Neural cell (in vitro differentiated cells): ENCODE data around the gene ADTRP. TPM values are rescaled to one million over a fixed set of nuclear protein-coding genes. Genes with fewer than 3 reads are reported as not detected.

Source experiments
- H2AFZ ChIP-seq: fragments of 200-600, 300-800 bp; sonication (generic), shearing (Covaris generic); 2 replicates; pipeline ENCODE4 v1.6.0; 2014; ENCODE audit warnings: low read depth, mild to moderate bottlenecking, antibody characterized with exemption, low read length, moderate library complexity
- H3F3A ChIP-seq: fragments of 200-600 bp; shearing (Covaris generic); 2 replicates; pipeline ENCODE4 v1.6.1; 2016; ENCODE audit warnings: mild to moderate bottlenecking, moderate library complexity, mixed read lengths, antibody characterized with exemption, low read length; ENCODE audit not compliant: insufficient read depth, poor library complexity, severe bottlenecking
- H3K27ac ChIP-seq: fragments of 200-600, 300-800 bp; sonication (generic), shearing (Covaris generic); 2 replicates; pipeline ENCODE4 v1.5.1; 2014; ENCODE audit warnings: mild to moderate bottlenecking, low read length, moderate library complexity
- H3K27me3 ChIP-seq: fragments of 300-800, 200-600 bp; sonication (generic), shearing (Covaris generic); 2 replicates; pipeline ENCODE4 v1.6.0; 2014; ENCODE audit warnings: mild to moderate bottlenecking, low read depth, low read length, moderate library complexity; ENCODE audit not compliant: insufficient read depth
- H3K36me3 ChIP-seq: fragments of 300-800, 200-600 bp; sonication (generic), shearing (Covaris generic); 2 replicates; pipeline ENCODE4 v1.5.1; 2014; ENCODE audit warnings: mild to moderate bottlenecking, antibody characterized with exemption, low read length, moderate library complexity; ENCODE audit not compliant: insufficient read depth
- H3K4me2 ChIP-seq: fragments of 300-800, 200-600 bp; sonication (generic), shearing (Covaris generic); 2 replicates; pipeline ENCODE4 v1.6.0; 2014; ENCODE audit warnings: mild to moderate bottlenecking, low read length
- H3K4me3 ChIP-seq: fragments of 300-800, 200-600 bp; sonication (generic), shearing (Covaris generic); 2 replicates; pipeline ENCODE4 v1.5.1; 2014; ENCODE audit warnings: mild to moderate bottlenecking, low read length, moderate library complexity
- H3K79me2 ChIP-seq: fragments of 200-600 bp; shearing (Covaris generic); replicated peaks from 2 replicates; pipeline ENCODE4 v1.6.0; 2014; ENCODE audit warnings: mild to moderate bottlenecking, low read length, moderate library complexity; ENCODE audit not compliant: insufficient read depth
- H3K9ac ChIP-seq: fragments of 300-800, 200-600 bp; sonication (generic), shearing (Covaris generic); 2 replicates; pipeline ENCODE4 v1.6.1; 2016; ENCODE audit warnings: mild to moderate bottlenecking, low read length, mixed read lengths
- H3K9me2 ChIP-seq: fragments of 200-600 bp; shearing (Covaris generic); 2 replicates; pipeline ENCODE4 v1.6.1; 2016; ENCODE audit warnings: mild to moderate bottlenecking, low read length, mixed read lengths; ENCODE audit not compliant: insufficient read depth
- H3K9me3 ChIP-seq: fragments of 200-600, 300-800 bp; sonication (generic), shearing (Covaris generic); 2 replicates; pipeline ENCODE4 v1.6.1; 2016; ENCODE audit warnings: mild to moderate bottlenecking, mixed run types, low read length, moderate library complexity, mixed read lengths
- H4K20me1 ChIP-seq: fragments of 200-600 bp; shearing (Covaris generic); 2 replicates; pipeline ENCODE4 v1.6.1; 2016; ENCODE audit warnings: mild to moderate bottlenecking, mixed run types; ENCODE audit not compliant: insufficient read depth
- EP300 ChIP-seq: fragments of 450-650 bp; conservative IDR thresholded peaks from 2 replicates; pipeline ENCODE4 v1.6.1; 2014; ENCODE audit warnings: antibody characterized with exemption, mild to moderate bottlenecking, moderate library complexity; ENCODE audit not compliant: poor library complexity, severe bottlenecking
- EZH2 ChIP-seq: fragments of 200-600, 300-800 bp; shearing (Covaris generic), sonication (generic); IDR thresholded peaks from 2 replicates; pipeline ENCODE4 v1.6.1; 2014; ENCODE audit warnings: antibody characterized with exemption, low read length, borderline replicate concordance, mild to moderate bottlenecking; ENCODE audit not compliant: insufficient read depth, poor library complexity, severe bottlenecking
- POLR2AphosphoS5 ChIP-seq: IDR thresholded peaks from 2 replicates; pipeline ENCODE4 v1.6.1; 2012
- RAD21 ChIP-seq: fragments of 450-650 bp; conservative IDR thresholded peaks from 2 replicates; pipeline ENCODE4 v1.6.1; 2014; ENCODE audit warnings: antibody characterized with exemption, mild to moderate bottlenecking, moderate library complexity
- SMC3 ChIP-seq: fragments of 450-650 bp; conservative IDR thresholded peaks from 2 replicates; pipeline ENCODE4 v1.6.1; 2014; ENCODE audit warnings: antibody characterized with exemption, mild to moderate bottlenecking, moderate library complexity; ENCODE audit not compliant: poor library complexity
- TAF1 ChIP-seq: IDR thresholded peaks from 2 replicates; pipeline ENCODE4 v1.6.1; 2012; ENCODE audit warnings: low read depth
- polyA plus RNA-seq: library from polyadenylated mRNA; depleted of rRNA; stranded (reverse); fragments of >200 nt; gene quantifications from 2 replicates; pipeline ENCODE4 v1.2.3, GENCODE V29; 2014
- TF ChIP-seq, protein P1 (sequence below): IDR thresholded peaks from 2 replicates; pipeline ENCODE4 v1.6.1; 2012; ENCODE audit warnings: borderline replicate concordance
- TF ChIP-seq, protein P2 (sequence below): fragments of 450-650 bp; IDR thresholded peaks from 2 replicates; pipeline ENCODE4 v1.5.1; 2014; ENCODE audit warnings: antibody characterized with exemption, mild to moderate bottlenecking, moderate library complexity; ENCODE audit not compliant: poor library complexity, severe bottlenecking

ADTRP gene
- polyA plus RNA-seq, 1 donor from 2014 or later = not detected

DNA sequence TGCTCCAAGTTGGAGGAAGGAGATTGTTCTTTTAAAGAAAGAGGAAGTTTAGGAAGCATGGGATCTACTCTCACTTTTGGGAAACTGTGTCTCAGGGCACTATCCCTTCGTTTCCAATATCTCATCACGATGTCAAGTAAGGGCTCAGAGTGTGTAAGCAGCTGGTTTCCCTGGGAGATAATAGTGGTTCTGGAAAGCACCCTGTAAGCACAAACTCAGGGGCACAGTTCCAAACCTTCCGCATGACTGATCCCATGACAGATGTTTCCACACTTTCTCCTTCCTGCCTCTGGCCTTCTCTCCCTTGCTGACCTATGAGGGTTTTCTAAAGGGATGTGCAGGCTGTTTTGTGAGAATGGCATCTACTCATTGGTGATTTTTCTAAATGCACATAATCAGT is 33.9 kb downstream of the ADTRP start:
- Histone ChIP-seq H3F3A (no peaks in the 10 kb centered on the region), H3K9me3 (no peaks in the 10 kb centered on the region), H3K4me3 (no peak overlapping the region), H3K79me2 (no peaks in the 10 kb centered on the region), H3K27ac (no peak overlapping the region), H3K4me2 (no peak overlapping the region), H3K9ac (no peak overlapping the region), H3K27me3 (no peaks in the 10 kb centered on the region), H3K36me3 (no peaks in the 10 kb centered on the region), H3K9me2 (no peaks in the 10 kb centered on the region), H2AFZ (no peak overlapping the region), H4K20me1 (no peaks in the 10 kb centered on the region)
- TF ChIP-seq RAD21 = no peak
- TF ChIP-seq, protein P1, sequence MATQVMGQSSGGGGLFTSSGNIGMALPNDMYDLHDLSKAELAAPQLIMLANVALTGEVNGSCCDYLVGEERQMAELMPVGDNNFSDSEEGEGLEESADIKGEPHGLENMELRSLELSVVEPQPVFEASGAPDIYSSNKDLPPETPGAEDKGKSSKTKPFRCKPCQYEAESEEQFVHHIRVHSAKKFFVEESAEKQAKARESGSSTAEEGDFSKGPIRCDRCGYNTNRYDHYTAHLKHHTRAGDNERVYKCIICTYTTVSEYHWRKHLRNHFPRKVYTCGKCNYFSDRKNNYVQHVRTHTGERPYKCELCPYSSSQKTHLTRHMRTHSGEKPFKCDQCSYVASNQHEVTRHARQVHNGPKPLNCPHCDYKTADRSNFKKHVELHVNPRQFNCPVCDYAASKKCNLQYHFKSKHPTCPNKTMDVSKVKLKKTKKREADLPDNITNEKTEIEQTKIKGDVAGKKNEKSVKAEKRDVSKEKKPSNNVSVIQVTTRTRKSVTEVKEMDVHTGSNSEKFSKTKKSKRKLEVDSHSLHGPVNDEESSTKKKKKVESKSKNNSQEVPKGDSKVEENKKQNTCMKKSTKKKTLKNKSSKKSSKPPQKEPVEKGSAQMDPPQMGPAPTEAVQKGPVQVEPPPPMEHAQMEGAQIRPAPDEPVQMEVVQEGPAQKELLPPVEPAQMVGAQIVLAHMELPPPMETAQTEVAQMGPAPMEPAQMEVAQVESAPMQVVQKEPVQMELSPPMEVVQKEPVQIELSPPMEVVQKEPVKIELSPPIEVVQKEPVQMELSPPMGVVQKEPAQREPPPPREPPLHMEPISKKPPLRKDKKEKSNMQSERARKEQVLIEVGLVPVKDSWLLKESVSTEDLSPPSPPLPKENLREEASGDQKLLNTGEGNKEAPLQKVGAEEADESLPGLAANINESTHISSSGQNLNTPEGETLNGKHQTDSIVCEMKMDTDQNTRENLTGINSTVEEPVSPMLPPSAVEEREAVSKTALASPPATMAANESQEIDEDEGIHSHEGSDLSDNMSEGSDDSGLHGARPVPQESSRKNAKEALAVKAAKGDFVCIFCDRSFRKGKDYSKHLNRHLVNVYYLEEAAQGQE = no peak
- no peak for TF ChIP-seq EP300
- TF ChIP-seq, protein P2, sequence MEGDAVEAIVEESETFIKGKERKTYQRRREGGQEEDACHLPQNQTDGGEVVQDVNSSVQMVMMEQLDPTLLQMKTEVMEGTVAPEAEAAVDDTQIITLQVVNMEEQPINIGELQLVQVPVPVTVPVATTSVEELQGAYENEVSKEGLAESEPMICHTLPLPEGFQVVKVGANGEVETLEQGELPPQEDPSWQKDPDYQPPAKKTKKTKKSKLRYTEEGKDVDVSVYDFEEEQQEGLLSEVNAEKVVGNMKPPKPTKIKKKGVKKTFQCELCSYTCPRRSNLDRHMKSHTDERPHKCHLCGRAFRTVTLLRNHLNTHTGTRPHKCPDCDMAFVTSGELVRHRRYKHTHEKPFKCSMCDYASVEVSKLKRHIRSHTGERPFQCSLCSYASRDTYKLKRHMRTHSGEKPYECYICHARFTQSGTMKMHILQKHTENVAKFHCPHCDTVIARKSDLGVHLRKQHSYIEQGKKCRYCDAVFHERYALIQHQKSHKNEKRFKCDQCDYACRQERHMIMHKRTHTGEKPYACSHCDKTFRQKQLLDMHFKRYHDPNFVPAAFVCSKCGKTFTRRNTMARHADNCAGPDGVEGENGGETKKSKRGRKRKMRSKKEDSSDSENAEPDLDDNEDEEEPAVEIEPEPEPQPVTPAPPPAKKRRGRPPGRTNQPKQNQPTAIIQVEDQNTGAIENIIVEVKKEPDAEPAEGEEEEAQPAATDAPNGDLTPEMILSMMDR = no peak
- no peak for TF ChIP-seq POLR2AphosphoS5
- TF ChIP-seq EZH2 = no peak
- TF ChIP-seq TAF1 = no peak
- TF ChIP-seq SMC3 = no peak

DNA sequence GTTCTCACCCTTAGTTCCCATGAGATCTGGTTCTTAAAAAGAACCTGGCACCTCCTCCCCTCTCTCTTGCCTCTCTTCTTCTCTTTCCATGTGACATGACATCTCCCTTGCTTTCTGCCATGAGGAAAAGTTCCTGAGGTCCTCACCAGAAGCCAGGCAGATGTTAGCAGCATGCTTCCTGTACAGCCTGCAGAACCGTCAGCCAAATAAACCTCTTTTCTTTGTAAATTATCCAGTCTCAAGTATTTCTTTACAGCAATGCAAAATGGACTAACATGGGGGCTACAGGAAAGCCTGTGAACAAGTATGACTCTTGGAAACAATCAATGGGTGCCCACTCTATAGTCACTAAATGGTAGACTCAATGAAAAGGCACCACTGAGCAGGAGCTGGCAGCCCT is 34.5 kb downstream of the ADTRP start:
- Histone ChIP-seq H3K27ac (no peak overlapping the region), H4K20me1 (no peaks in the 10 kb centered on the region), H2AFZ (no peak overlapping the region), H3K27me3 (no peaks in the 10 kb centered on the region), H3K9me2 (no peaks in the 10 kb centered on the region), H3K4me2 (no peak overlapping the region), H3K79me2 (no peaks in the 10 kb centered on the region), H3K4me3 (no peak overlapping the region), H3K9ac (no peak overlapping the region), H3K9me3 (no peaks in the 10 kb centered on the region), H3F3A (no peaks in the 10 kb centered on the region), H3K36me3 (no peaks in the 10 kb centered on the region)
- TF ChIP-seq TAF1 = no peak
- TF ChIP-seq EZH2 = no peak
- TF ChIP-seq POLR2AphosphoS5 = no peak
- TF ChIP-seq, protein P1 = no peak
- no peak for TF ChIP-seq EP300
